ENCODE data around the gene NARS2. TPM values are rescaled to one million over a fixed set of nuclear protein-coding genes. Genes with fewer than 3 reads are reported as not detected.

NARS2 gene
- total RNA-seq, 1 experiment from 2014 or later = 46.7 TPM

GRCh38 chr11:78390809-78391208 is 183.9 kb downstream of the NARS2 start:
- intact Hi-C loops (cut with micrococcal nuclease; ENCODE audit: unreplicated experiment) = no loop called here
- ChIA-PET CTCF (no interaction called here), POLR2A (ENCODE audit: low non-redundant PET) (no interaction called here)
- Histone ChIP-seq H3K36me3 (ENCODE audit: insufficient read depth, low read length, poor library complexity, severe bottlenecking) (no peaks in the 10 kb centered on the region), H3K9me3 (ENCODE audit: low read depth, low read length, poor library complexity, severe bottlenecking) (peaks cover 4% of the 10 kb centered on the region), H3K4me1 (ENCODE audit: insufficient read depth, low read length, poor library complexity, severe bottlenecking) (no peaks in the 10 kb centered on the region), H3K4me3 (ENCODE audit: low read depth, low read length, poor library complexity, severe bottlenecking) (no peak overlapping the region), H3K27me3 (replicated peaks; ENCODE audit: insufficient read depth, low read depth, low read length, poor library complexity) (no peaks in the 10 kb centered on the region), H3K27ac (ENCODE audit: low read depth, low read length, poor library complexity, severe bottlenecking) (no peak overlapping the region)
- no peak for DNase-seq (ENCODE audit: low spot score)
- BruUV-seq (replicated peaks) = no TSS peak
- no peak for TF ChIP-seq EZH2 (IDR thresholded peaks at IDR 0.05; ENCODE audit: borderline replicate concordance, low read depth, low read length, poor library complexity, severe bottlenecking)
- TF ChIP-seq CTCF (conservative IDR thresholded peaks at IDR 0.05; ENCODE audit: low read depth, low read length) = no peak

GRCh38 chr11:78386215-78386941 is 188.3 kb downstream of the NARS2 start:
- Histone ChIP-seq H3K36me3 (ENCODE audit: insufficient read depth, low read length, poor library complexity, severe bottlenecking) (no peaks in the 10 kb centered on the region), H3K4me3 (ENCODE audit: low read depth, low read length, poor library complexity, severe bottlenecking) (no peak overlapping the region), H3K27ac (ENCODE audit: low read depth, low read length, poor library complexity, severe bottlenecking) (no peak overlapping the region), H3K4me1 (ENCODE audit: insufficient read depth, low read length, poor library complexity, severe bottlenecking) (peaks cover 8% of the 10 kb centered on the region), H3K9me3 (ENCODE audit: low read depth, low read length, poor library complexity, severe bottlenecking) (peaks cover 27% of the 10 kb centered on the region), H3K27me3 (replicated peaks; ENCODE audit: insufficient read depth, low read depth, low read length, poor library complexity) (no peaks in the 10 kb centered on the region)
- intact Hi-C loops (cut with micrococcal nuclease; ENCODE audit: unreplicated experiment) = no loop called here
- no TSS peak for BruUV-seq (replicated peaks)
- no peak for TF ChIP-seq EZH2 (IDR thresholded peaks at IDR 0.05; ENCODE audit: borderline replicate concordance, low read depth, low read length, poor library complexity, severe bottlenecking)
- TF ChIP-seq CTCF (conservative IDR thresholded peaks at IDR 0.05; ENCODE audit: low read depth, low read length) = no peak
- CTCF ChIA-PET = no interaction called here
- no peak for DNase-seq (ENCODE audit: low spot score)
- POLR2A ChIA-PET (ENCODE audit: low non-redundant PET) = no interaction called here

Other genes starting within 250 kb of the NARS2 start
- gene GAB2, start 157.0 kb downstream of the NARS2 start, total RNA-seq (2021) = 21.5 and 29.9 TPM in 2 replicates